Dermis microvascular lymphatic vessel endothelial cell (primary cell): Measurements from ENCODE around the gene SIGLEC14. TPM values are rescaled to one million over a fixed set of nuclear protein-coding genes. Genes with fewer than 3 reads are reported as not detected.
A peak's percentile ranks its signal among the peaks of the same experiment; 100 is the strongest.
"Not testable (repeated sequence)": the region's sequence is repeated elsewhere in the genome, so short reads cannot be mapped to it uniquely, and the experiment has no call there.

Source experiments
- DNase-seq, 2 donors: peaks; one replicate each; pipeline versions ENCODE4 v3.0.0 to v3.0.0-alpha.2; 2010; ENCODE audit warnings: low read depth in 2 of 2
- total RNA-seq: library from RNA; depleted of rRNA; stranded (reverse); fragments of >200 nt; gene quantifications from 2 replicates; pipeline ENCODE4 v1.2.1, GENCODE V29; 2014

The SIGLEC14 gene, protein sequence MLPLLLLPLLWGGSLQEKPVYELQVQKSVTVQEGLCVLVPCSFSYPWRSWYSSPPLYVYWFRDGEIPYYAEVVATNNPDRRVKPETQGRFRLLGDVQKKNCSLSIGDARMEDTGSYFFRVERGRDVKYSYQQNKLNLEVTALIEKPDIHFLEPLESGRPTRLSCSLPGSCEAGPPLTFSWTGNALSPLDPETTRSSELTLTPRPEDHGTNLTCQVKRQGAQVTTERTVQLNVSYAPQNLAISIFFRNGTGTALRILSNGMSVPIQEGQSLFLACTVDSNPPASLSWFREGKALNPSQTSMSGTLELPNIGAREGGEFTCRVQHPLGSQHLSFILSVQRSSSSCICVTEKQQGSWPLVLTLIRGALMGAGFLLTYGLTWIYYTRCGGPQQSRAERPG
- under 0.01 TPM in 1 of 2 replicates, not detected in the other for total RNA-seq

DNA sequence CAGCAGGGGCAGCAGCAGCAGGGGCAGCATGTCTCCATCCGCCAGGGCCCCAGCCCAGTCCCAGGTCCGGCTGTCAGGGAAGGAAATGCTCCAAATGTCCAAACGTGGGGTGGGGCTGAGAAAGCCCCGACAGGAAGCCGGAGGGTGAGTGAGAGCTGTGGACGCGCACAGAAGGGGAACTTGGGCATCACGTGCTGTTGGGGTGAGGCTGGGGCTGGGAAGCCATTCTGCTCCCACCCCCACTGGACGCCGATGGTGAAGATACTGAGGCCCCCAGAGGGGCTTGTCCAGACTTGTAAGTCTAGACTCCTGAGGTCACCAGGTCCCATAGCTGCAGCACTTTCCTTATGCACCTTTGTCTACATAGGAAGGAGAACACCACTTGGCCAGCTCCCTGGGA lies at the start of gene SIGLEC14:
TSS of gene SIGLEC14 (minus strand) at position 96 of the 400 bp plus-strand sequence. CDS start at position 30, 66 bp downstream.
- not testable (repeated sequence) for DNase-seq

DNA sequence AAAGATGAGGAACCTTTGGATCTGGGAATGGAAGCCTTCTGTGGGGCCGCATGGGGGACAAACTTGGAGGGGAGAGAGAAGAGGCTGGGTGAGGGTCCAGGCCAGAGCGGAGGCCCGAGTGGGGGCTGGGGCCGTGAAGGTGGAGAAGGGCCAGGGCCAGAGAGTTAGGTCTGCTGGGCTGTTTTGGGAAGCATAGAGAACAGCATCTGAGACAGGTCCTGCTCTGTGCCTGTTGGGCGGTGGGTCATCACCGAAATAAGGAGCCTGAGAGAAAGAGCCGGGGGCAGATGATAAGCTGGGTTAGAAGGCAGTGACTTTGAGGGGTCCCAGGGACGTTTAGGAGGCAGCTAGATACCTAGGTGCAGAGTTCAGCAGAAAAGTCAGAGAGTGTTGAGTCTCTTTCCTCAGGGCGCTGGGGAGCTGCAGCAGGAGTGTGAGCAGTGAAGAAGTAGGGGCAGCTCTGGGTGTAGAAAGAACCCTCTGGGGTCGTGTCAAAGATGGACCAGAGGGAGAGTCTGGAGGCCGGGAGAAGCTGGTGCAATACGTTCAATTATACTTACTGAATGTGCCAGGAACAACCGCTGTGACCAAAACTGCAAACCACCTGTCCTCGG lies 49.2 kb upstream of the SIGLEC14 start:
- no peak for DNase-seq

DNA sequence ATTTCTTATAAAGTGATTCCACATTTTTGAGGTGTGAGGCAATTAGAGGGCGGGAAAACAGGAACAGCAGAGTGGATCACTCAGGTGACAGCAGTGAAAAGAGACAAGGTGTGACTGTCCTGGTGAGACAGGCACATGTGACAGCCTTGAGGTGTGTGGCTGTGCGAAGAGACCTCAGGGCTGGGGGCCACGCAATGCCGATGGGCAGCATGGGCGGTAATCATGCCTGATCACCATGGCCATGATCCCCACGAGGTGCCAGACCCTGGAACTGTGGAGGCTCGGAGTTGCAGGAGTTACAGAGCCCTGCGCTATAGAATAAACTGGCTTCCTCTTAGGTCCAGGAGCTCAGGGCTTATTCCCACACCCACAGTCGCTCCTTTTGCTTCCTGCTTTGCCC lies 48.5 kb upstream of the SIGLEC14 start:
- DNase-seq: no peak

DNA sequence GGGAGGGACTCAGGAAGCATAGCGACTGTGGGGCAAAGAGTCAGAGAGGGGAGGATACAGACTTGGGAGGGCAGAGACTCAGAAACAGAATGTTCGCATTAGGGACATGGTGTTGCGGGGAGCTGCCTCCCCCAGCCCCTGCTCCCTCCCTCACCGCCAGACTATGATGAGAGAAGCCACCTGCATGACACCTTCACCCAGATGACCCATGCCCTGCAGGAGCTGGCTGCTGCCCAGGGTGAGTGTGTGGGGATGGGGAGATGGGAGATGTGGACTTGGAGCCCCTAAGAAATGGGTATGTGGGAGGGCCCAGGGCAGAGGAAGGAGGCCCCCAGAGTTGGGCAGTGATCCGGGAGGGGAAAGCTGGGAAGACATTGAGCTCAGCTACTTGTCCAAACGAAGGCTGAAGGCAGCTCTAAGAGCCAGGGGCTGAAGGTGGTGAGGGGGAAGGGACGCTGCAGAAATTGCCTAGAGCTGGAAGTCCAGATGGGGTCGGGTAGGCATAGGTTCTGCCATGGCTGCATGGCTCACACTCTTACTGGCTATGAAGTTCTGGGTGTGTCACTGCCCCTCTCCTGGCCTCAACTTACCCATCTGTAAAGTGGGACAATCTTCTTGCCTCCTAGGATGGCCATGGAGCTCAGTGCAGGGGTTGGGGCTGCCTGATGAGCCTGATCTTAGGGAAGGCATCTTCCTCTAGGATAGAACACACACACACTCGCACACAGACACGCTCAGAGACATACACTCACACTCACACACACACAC lies 47.9 kb upstream of the SIGLEC14 start:
- DNase-seq: no peak

DNA sequence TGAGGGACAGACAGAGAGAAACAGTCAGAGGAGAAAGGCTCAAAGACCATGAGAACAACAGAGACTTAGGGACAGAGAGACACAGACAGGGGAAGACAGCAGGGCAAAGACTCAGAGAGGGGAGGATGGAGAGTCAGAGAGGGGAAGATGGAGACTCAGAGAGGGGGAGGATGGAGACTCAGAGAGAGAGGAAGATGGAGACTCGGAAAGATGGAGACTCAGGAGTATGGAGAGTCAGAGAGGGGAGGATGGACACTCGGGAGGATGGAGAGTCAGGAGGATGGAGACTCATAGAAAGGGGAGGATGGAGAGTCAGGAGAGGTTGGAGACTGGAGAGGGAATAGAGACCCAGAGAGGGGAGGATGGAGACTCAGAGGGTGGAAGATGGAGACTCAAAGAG lies 47.2 kb upstream of the SIGLEC14 start:
- DNase-seq: no peak

DNA sequence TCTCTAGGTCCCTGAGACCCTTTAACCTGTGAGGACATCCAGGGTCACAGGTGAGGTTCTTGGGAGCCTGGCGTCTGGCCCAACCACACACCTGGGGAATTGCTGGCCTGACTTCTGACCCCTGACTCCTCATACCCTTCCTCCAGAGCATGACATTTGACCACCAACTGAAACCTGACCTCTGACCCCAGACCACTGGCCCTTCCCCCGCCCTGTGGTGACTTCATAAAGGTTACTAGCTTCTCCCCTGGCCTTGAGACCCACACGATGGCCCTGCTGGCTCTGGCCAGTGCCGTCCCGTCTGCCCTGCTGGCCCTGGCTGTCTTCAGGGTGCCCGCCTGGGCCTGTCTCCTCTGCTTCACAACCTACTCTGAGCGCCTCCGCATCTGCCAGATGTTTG lies 46.6 kb upstream of the SIGLEC14 start, which contains the start of gene SPACA6:
TSS of gene SPACA6 (plus strand) at position 71 of the 400 bp plus-strand sequence. CDS start at position 268, 197 bp downstream.
- no peak for DNase-seq

DNA sequence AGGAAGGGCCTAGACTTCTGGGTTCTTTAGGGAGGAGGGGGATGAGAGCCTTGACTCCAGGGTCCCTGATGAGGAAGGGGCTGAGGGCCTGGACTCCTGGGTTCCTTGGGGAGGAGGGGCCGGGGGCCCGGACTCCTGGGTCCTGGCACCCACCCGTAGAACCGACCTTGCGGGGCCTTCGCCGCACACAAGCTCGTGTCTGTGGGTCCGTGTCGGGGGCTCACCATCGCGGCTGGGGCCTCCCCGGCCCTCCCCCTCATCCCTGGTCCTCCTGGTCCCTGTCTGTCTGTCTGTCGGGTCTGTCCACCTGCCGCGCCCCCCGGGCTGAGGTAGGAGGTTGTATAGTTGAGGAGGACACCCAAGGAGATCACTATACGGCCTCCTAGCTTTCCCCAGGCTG lies 45.8 kb upstream of the SIGLEC14 start:
- DNase-seq: no peak

DNA sequence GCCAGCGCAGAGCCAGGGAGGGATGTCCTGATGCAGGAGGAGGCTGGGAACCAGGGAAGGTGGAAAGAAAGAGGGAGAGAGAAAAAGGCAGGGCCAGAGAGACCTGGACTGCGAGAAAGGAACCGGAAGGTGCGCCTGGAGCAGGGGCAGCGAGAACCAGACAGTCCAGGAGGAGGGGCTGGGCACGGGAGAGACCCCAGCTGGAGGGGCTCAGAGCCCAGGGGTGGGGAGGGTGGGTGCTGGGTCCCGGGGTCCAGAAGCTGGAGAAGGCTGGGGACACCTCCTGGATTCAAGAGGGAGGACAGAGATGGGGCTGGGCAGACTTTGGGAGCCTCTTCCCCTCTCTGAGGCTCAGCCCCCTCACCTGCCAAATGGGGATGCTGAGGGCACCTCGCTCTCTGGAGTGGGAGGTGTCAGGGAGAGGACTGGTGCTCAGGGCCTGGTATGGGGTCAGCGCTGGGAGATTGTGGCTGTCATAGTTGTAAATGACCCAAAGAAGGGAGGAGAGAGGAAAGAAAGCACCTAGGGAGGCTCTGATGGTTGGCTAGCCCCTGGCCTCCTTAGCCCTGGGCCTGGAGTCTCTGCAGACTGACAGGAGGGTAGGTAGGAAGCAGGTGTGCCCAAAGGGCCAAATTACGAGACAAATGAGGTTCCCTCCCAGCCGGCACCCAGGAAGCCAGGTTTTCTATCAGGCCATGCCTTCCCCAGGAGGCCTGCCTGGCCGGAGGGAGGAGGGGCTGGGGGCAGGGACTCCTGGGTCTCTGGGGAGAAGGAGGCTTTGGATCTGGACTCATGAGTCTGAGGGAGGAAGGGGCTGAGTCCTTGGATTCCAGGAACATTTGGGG lies 45.2 kb upstream of the SIGLEC14 start:
- no peak for DNase-seq

DNA sequence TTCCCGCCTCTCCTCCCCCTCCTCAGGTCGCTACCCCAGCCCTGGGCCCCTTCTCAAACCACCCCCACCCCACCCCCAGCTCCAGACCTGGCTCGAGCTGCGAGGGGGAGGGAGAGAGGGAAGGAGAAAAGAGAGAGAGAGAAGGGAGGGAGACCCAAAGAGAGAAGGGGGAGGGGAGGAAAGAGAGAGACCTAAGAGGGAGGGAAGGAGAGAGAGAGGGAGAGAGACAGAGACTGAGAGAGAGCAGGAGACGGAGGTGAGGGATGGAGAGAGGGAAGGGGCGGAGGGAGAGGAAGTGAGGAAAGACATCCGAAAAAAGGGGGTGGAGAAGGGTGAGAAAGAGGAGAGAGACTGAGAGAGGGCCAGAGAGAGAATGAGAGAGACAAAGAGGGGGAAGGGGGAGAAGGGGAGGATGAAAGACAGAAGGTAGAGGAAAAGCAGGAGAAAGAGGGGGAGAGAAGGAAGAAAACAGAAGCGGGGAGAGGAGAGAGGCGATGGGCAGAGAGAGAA lies 44.5 kb upstream of the SIGLEC14 start:
- DNase-seq: peak in 1 of 2 donors; percentile 19

DNA sequence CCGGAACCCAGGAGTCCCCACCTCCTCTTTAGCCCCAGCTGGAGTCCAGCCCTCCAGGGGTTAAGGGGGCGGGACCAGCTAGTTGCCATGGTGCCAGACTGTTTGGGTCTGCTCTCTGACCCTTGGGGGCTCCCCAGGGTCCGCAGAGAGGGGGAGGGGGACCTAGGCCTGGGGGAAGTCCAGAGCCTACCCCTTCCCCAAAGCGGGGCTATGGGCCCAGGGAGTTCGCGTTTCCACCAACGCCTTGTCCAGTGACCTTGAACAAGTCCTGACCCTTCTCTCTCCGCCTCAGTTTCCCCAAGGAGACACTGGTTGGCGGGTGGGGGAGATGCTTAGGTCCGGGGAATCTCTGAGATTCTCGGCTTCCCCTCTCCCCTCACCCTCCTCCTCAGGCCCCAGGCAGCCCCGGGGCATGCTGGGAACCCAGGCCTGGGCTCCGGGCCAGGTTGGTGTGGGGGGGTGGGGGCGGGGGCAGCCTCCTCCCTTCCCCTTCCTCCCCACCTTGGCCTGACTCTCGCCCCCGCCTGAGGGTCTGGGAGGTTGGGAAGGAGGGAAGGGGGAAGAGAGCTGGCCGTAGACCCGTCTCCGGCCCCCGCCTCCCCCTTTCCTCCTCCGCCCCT lies 43.9 kb upstream of the SIGLEC14 start:
- peak; percentile 33 to 81 for DNase-seq

DNA sequence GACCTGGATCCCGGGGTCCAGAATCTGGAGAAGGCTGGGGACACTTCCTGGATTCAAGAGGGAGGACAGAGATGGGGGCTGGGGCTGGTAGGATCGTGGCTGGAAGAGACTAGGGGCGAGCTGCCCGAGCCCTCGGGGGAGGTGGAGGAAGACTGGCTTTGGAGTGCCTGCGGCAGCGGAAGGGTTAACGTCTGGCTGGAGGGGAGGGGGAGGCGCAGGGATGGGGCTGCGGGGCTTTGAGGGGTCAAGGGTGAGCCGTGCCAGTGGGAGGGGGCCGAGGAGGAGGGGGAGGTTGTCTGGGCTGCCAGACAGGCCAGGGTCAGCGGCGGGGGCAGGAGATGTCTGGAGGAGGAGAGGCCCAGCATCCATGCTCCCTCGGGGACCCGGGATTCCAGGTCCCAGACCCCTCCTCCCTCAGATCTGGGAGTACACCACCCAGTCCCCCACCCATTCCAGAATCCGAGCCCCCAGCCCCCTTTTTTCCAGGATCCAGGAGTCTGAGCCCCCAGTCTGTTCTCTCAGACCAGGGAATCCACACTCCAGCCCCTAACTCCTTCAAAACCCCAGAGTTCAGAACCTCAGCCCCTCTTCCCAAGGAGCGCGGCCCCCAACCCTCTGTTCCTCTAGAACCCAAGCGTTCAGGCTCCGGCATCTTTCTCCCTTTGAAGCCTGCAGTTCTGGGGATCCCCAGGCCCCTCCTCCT lies 43.3 kb upstream of the SIGLEC14 start:
- peak in 1 of 2 donors; percentile 40 for DNase-seq

DNA sequence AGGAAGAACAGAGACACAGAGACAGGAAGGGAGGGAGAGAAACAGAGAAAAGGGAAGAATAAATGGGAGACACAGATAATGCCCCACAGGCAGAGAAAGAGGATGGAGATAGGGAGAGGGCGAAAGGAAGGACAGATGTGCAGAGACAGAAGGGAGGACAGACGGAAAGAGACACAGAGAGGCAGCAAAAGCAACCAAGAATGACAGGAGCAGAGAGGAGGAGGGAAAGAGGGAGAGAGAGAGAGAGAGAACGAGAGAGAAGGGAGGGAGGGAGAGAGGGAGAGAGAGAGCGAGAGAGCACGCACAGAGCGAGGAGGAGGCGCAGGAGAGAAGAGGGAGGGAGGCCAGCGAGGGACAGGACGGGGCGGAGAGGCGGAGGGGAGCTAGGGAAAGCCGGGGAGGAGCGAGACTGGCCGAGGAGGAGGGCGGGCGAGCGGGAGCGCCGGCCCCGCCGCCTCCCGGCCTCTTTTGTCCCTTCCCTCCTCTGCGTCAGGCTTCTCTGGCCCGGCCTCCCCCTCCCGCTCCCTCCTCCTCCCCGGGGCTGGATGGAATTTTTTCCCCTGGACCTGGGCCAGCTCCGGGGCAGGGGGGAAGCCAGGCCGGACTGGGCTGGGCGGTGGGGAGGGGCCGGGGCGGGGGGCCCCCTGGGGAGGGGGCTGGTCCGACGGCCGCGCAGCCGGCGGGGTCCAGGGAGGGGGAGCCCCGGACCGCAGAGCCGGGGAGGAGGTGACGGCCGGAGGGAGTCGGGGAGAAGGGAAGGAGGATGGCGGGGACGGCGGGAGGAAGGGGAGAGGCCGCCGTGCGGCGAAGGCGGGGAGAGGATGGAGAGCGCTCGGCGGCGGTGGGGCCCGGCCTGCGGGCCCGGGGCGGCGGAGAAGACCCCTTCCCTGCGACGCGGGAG lies 42.3 kb upstream of the SIGLEC14 start:
- DNase-seq: peak; percentile 79 to 97

DNA sequence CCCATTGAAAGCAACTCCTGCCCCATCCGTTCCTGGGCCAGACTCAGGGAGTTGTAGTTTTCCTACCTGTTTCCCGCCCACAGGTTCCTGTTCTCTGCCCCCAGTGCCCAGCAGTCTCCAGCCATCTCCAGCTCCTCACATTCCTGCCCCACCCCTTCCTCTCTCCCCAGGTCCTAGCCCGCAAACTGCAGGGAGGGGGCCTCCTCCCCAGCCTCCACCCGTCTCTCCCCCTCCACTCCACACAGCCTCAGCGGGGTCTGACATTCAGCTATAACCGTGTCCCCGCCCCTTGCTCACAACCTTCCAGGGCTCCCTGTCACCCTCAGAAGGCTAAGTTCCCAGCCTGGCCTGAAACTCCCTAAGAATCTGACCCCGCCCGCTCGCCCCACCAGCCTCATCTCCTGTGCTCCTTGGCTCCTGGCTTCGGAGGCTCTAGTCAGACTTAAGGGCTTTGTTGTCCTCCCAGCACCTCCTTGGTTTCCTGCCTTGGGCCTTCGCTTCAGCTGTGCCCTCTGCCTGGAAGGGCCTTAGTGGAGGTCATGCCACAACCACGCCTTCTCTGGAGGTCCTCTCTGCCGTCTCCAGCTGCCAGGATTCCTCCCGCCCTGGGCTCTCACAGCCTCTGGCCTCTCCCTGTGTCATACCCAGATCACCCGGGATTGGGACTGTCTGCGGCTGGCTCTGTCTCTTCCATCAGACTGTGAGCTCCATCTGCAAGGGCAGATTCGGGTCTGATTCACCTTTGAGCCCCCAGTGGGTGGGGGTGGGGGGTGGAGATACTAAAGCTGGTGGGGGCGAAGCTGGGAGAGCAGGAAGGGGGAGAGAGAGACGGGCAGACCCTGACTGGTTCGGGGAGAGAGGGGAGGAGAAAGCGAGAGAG lies 41.4 kb upstream of the SIGLEC14 start:
- peak in 1 of 2 donors; percentile 42 for DNase-seq

DNA sequence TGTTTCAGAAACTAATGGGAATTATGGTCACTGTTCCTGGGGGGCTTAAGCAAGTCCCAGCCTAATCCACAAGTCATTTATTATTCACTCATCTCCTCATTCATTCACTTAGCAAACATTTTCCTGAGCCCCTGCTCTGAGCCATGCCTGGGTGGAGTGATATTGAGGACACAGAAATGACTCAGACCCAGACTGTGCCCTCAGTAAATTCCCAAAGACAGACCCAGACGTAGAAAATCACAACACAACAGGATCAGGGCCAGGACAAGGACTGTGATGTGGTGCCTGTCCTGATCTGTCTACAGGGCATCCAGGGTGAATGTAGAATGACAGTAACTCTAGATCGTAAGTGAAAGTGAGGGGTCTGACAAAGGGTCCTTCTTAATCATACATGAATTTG lies 39.5 kb upstream of the SIGLEC14 start:
- DNase-seq: no peak

DNA sequence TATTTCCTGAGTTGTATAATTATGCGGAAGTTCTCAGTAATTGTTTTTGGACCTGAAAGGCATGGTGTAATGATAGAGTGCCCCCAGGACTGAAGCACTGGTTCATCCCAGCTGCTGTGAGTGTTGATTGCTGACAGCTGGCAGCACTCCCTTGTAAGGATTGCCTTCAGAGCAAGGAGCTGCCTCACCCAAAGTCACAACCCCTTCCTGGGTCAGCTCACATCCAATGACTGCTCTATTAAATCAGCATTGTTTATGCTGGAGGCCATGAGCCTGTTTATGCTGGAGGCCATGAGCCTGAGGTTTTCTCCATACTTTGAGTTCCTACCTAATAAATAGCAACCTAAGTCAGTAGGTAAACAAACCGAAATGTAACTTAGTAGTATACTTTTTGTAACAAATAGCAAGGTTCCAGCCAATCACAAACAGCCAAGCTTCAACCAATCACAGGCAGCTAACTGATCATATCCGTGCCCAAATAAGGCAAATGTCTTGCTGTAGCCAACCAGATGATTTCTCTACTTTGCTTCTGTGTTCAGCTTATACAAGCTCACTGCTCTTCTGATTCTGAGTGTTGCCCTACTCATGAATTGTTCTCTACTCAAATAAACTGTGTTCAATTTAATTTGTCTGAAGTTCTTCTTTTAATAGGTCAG lies 34.8 kb upstream of the SIGLEC14 start:
- DNase-seq: no peak

DNA sequence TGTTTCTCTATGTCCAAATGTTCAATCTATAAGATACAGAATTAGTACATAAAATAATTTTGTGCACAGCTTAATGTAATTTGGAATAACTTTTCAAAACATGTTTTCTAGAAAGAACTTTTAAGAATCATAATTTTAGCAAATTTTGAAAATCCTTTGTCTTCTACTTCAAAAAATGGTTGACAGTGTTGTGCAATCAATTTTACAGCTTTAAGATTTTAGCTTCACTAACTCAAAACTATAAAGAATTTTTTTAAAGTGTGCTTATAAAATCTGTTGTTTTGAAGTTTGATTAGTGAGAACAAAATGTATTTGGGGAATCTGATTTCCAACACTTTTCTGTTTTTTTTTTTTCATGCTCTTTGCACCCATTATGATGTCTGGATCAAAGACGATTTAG lies 33.8 kb upstream of the SIGLEC14 start:
- no peak for DNase-seq

DNA sequence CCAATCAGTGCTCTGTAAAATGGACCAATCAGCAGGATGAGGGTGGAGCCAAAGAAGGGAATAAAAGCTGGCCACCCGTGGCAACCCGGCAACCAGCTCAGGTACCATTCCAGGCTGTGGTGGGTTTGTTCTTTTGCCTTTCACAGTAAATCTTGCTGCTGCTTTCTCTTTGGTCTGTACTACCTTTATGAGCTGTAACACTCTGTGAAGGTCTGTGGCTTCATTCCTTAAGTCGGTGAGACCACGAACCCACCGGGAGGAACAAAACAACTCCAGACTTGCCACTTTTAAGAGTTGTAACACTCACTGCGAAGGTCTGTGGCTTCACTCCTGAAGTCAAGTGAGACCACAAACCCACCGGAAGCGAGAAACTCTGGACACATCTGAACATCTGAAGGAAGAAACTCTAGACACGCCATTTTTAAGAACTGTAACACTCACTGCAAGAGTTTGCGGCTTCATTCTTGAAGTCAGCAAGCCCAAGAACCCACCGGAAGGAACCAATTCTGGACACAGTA lies 30.0 kb upstream of the SIGLEC14 start:
- no peak for DNase-seq
